IMR-90 (cell line): ENCODE data around the gene EMX1. TPM values are rescaled to one million over a fixed set of nuclear protein-coding genes. Genes with fewer than 3 reads are reported as not detected.
A peak's percentile ranks its signal among the peaks of the same experiment; 100 is the strongest.

ENCODE experiments used
- ATAC-seq: fragments of 200-7000 bp; cut with Tn5 transposase; 2 replicates; pipeline ENCODE4 v1.9.1; 2020; ENCODE audit warnings: low read depth, mild to moderate bottlenecking, moderate library complexity
- BruUV-seq: library from RNA; stranded (reverse); fragments of 400-500 nt; replicated peaks from 2 replicates; lab custom pipeline; 2021; lab: Mats Ljungman, UMichigan
- CTCF ChIA-PET: fragments of 300-600 bp; formaldehyde crosslinking; extraction: SDS; loops from one replicate; lab custom pipeline; 2021; ENCODE audit warnings: antibody characterized with exemption; lab: Yijun Ruan, JAX
- POLR2A ChIA-PET: fragments of 300-600 bp; sonication (Branson Sonifier 250); formaldehyde crosslinking; loops from one replicate; lab custom pipeline; 2022; ENCODE audit warnings: antibody characterized with exemption; ENCODE audit not compliant: unreplicated experiment; lab: Charles Lee
- DNase-seq: peaks from one replicate; pipeline ENCODE4 v3.0.0; 2013
- H2AFZ ChIP-seq: replicated peaks from 2 replicates; pipeline ENCODE3; 2013; ENCODE audit warnings: low read length, mild to moderate bottlenecking; ENCODE audit not compliant: poor library complexity
- H2AK5ac ChIP-seq: 2 replicates; pipeline ENCODE4 v1.6.1; 2013; ENCODE audit warnings: low read depth, low read length, inconsistent platforms
- H2AK9ac ChIP-seq: replicated peaks from 2 replicates; pipeline ENCODE3; 2013; ENCODE audit warnings: mild to moderate bottlenecking, low read depth, low read length, moderate library complexity; ENCODE audit not compliant: poor library complexity
- H2BK120ac ChIP-seq: 2 replicates; pipeline ENCODE4 v1.6.1; 2013; ENCODE audit warnings: low read depth, low read length, inconsistent platforms
- H2BK15ac ChIP-seq: 3 replicates; pipeline ENCODE4 v1.6.1; 2013; ENCODE audit warnings: low read depth, low read length, inconsistent platforms
- H2BK20ac ChIP-seq: 2 replicates; pipeline ENCODE4 v1.6.1; 2013; ENCODE audit warnings: low read depth, mild to moderate bottlenecking, inconsistent platforms, low read length, moderate library complexity
- H2BK5ac ChIP-seq: 2 replicates; pipeline ENCODE4 v1.6.1; 2013; ENCODE audit warnings: mild to moderate bottlenecking, low read depth, low read length, inconsistent platforms; ENCODE audit not compliant: poor library complexity, severe bottlenecking
- H3K14ac ChIP-seq: replicated peaks from 2 replicates; pipeline ENCODE4 v1.6.1; 2013; ENCODE audit warnings: low read depth, low read length, inconsistent platforms
- H3K18ac ChIP-seq: 2 replicates; pipeline ENCODE4 v1.6.1; 2013; ENCODE audit warnings: low read depth, low read length, control low read depth
- H3K23ac ChIP-seq: 2 replicates; pipeline ENCODE4 v1.6.1; 2013; ENCODE audit warnings: low read depth, low read length, inconsistent platforms
- H3K27ac ChIP-seq: 2 replicates; pipeline ENCODE4 v1.5.1; 2013; ENCODE audit warnings: mild to moderate bottlenecking, control low read depth, low read length; ENCODE audit not compliant: insufficient read depth
- H3K27me3 ChIP-seq: 2 replicates; pipeline ENCODE4 v1.6.1; 2013; ENCODE audit warnings: low read length; ENCODE audit not compliant: control insufficient read depth, insufficient read depth
- H3K36me3 ChIP-seq: 2 replicates; pipeline ENCODE4 v1.6.1; 2013; ENCODE audit warnings: low read length, mixed read lengths; ENCODE audit not compliant: control insufficient read depth, insufficient read depth
- H3K4ac ChIP-seq: 2 replicates; pipeline ENCODE4 v1.6.1; 2013; ENCODE audit warnings: low read depth, low read length, inconsistent platforms
- H3K4me1 ChIP-seq: 2 replicates; pipeline ENCODE4 v1.6.1; 2013; ENCODE audit warnings: low read length, mixed read lengths; ENCODE audit not compliant: control insufficient read depth, insufficient read depth
- H3K4me2 ChIP-seq: 2 replicates; pipeline ENCODE4 v1.6.1; 2013; ENCODE audit warnings: low read depth, mild to moderate bottlenecking, control low read depth, low read length, moderate library complexity
- H3K4me3 ChIP-seq: 2 replicates; pipeline ENCODE4 v1.5.1; 2013; ENCODE audit warnings: low read depth, mild to moderate bottlenecking, control low read depth, low read length, moderate library complexity; ENCODE audit not compliant: insufficient read depth
- H3K56ac ChIP-seq: 2 replicates; pipeline ENCODE4 v1.6.1; 2013; ENCODE audit warnings: low read length, inconsistent platforms; ENCODE audit not compliant: insufficient read depth; ENCODE audit errors: extremely low read depth
- H3K79me1 ChIP-seq, 2 experiments: 2 replicates each; pipeline ENCODE4 v1.6.1; 2013; ENCODE audit warnings: low read length in 2 of 2, inconsistent platforms in 1 of 2, low read depth in 1 of 2
- H3K9ac ChIP-seq: 2 replicates; pipeline ENCODE4 v1.6.1; 2013; ENCODE audit warnings: low read depth, low read length, control low read depth
- H3K9me1 ChIP-seq: 2 replicates; pipeline ENCODE4 v1.6.1; 2013; ENCODE audit warnings: low read length, inconsistent platforms; ENCODE audit not compliant: insufficient read depth
- H3K9me3 ChIP-seq: 2 replicates; pipeline ENCODE4 v1.6.1; 2013; ENCODE audit warnings: low read length; ENCODE audit not compliant: control insufficient read depth, insufficient read depth
- H4K20me1 ChIP-seq: 2 replicates; pipeline ENCODE4 v1.6.1; 2013; ENCODE audit warnings: low read length, inconsistent platforms; ENCODE audit not compliant: insufficient read depth
- H4K5ac ChIP-seq: 2 replicates; pipeline ENCODE4 v1.6.1; 2013; ENCODE audit warnings: mild to moderate bottlenecking, low read depth, low read length, control low read depth
- H4K8ac ChIP-seq, 2 experiments: 2 replicates each; pipeline ENCODE4 v1.6.1; 2013; ENCODE audit warnings: low read depth in 2 of 2, low read length in 2 of 2, control low read depth in 1 of 2, inconsistent platforms in 1 of 2
- H4K91ac ChIP-seq: 2 replicates; pipeline ENCODE4 v1.6.1; 2013; ENCODE audit warnings: low read depth, low read length, inconsistent platforms; ENCODE audit not compliant: insufficient read depth
- BHLHE40 ChIP-seq: fragments of 150-350 bp; IDR thresholded peaks from 2 replicates; pipeline ENCODE4 v1.6.1; 2016; ENCODE audit warnings: mild to moderate bottlenecking, low read depth, low read length
- CHD1 ChIP-seq: IDR thresholded peaks from 2 replicates; pipeline ENCODE4 v1.6.1; 2012; ENCODE audit warnings: low read depth, low read length, improper control_type of control experiment
- CTCF ChIP-seq: conservative IDR thresholded peaks from 2 replicates; pipeline ENCODE4 v1.5.1; 2012; ENCODE audit warnings: mild to moderate bottlenecking, low read depth, low read length, improper control_type of control experiment
- FOS ChIP-seq: fragments of 150-350 bp; IDR thresholded peaks from 2 replicates; pipeline ENCODE4 v1.6.1; 2016; ENCODE audit warnings: low read depth, low read length
- MAFK ChIP-seq: IDR thresholded peaks from 2 replicates; pipeline ENCODE4 v1.6.1; 2012; ENCODE audit warnings: low read depth, low read length, improper control_type of control experiment
- MAZ ChIP-seq: IDR thresholded peaks from 2 replicates; pipeline ENCODE4 v1.6.1; 2012; ENCODE audit warnings: low read depth, mild to moderate bottlenecking, low read length, improper control_type of control experiment, moderate library complexity, borderline replicate concordance
- MXI1 ChIP-seq: IDR thresholded peaks from 2 replicates; pipeline ENCODE4 v1.6.1; 2012; ENCODE audit warnings: low read depth, mild to moderate bottlenecking, low read length, moderate library complexity, borderline replicate concordance
- POLR2A ChIP-seq: IDR thresholded peaks from 2 replicates; pipeline ENCODE4 v1.6.1; 2012; ENCODE audit warnings: mild to moderate bottlenecking, low read depth, low read length
- RAD21 ChIP-seq: IDR thresholded peaks from 2 replicates; pipeline ENCODE4 v1.6.1; 2012; ENCODE audit warnings: low read length, improper control_type of control experiment
- RCOR1 ChIP-seq: IDR thresholded peaks from 2 replicates; pipeline ENCODE4 v1.6.1; 2012; ENCODE audit warnings: mild to moderate bottlenecking, low read length, improper control_type of control experiment; ENCODE audit not compliant: insufficient replicate concordance
- RFX5 ChIP-seq: IDR thresholded peaks from 2 replicates; pipeline ENCODE4 v1.8.0; 2012; ENCODE audit warnings: low read depth, mild to moderate bottlenecking, low read length, moderate library complexity
- SMC3 ChIP-seq: fragments of 150-350 bp; IDR thresholded peaks from 2 replicates; pipeline ENCODE4 v1.6.1; 2016; ENCODE audit warnings: low read depth, mild to moderate bottlenecking, antibody characterized with exemption, low read length, moderate library complexity
- USF2 ChIP-seq: fragments of 150-350 bp; IDR thresholded peaks from 2 replicates; pipeline ENCODE4 v1.6.1; 2017; ENCODE audit warnings: mild to moderate bottlenecking, antibody characterized with exemption, low read length, low read depth
- WGBS, 2 experiments: methylation state at CpG; one replicate each; pipeline versions ENCODE4 v1.1.5 to v1.1.7; 2013; ENCODE audit warnings: missing lambda C conversion rate in 2 of 2; ENCODE audit not compliant: insufficient read length in 1 of 2; ENCODE audit errors: extremely low coverage in 2 of 2; 5-methylcytosine and 5-hydroxymethylcytosine counted together
- dilution Hi-C: fragments of 300-500 bp; cut with HindIII; formaldehyde crosslinking; loops from one replicate; pipeline ENCODE4 v1.14.3; 2018; ENCODE audit warnings: low sequenced_read_pairs; ENCODE audit not compliant: unreplicated experiment
- in situ Hi-C: fragments of 300-500 bp; cut with MboI; formaldehyde crosslinking; loops from 3 replicates; pipeline ENCODE4 v1.14.3; 2019; ENCODE audit warnings: low sequenced_read_pairs, inconsistent platforms, mixed read lengths
- intact Hi-C: fragments of 100-400 bp; cut with micrococcal nuclease; formaldehyde crosslinking; loops from 2 replicates; pipeline ENCODE4 v1.10.0; 2022
- polyA plus RNA-seq, 3 experiments: library from polyadenylated mRNA; depleted of rRNA; stranded (reverse); fragments of >200 nt; gene quantifications; 2 replicates each; pipeline ENCODE4 v1.2.3, GENCODE V29; 2012; ENCODE audit warnings: low replicate concordance in 1 of 3
- total RNA-seq: library from RNA; depleted of rRNA; stranded (reverse); fragments of >200 nt; gene quantifications from 2 replicates; pipeline ENCODE4 v1.2.3, GENCODE V29; 2012

Gene EMX1
- total and polyA plus RNA-seq, 2 of the 4 experiments (the other 2 are of a cell fraction) = not detected

GRCh38 chr2:72940361-72940760 is 23.0 kb downstream of the EMX1 start:
- 0 out of 2 replicates have a peak overlapping the region, but pooled peaks have one; percentile 35 for H2AK5ac ChIP-seq
- dilution Hi-C loops = no loop called here
- intact Hi-C loops = no loop called here
- no peak overlapping the region; the same call in 1 of the 2 replicates for H4K91ac ChIP-seq
- H3K4ac ChIP-seq = peak overlapping the region; percentile 14
- H3K4me2 ChIP-seq = no peak overlapping the region
- H2AFZ ChIP-seq = peak overlapping the region; percentile 78
- no peak for TF ChIP-seq MAZ
- TF ChIP-seq MAFK = no peak
- TF ChIP-seq USF2 = no peak
- TF ChIP-seq RAD21 = no peak
- no peak for TF ChIP-seq SMC3
- no peak for TF ChIP-seq MXI1
- no peak for TF ChIP-seq CHD1
- no peak for TF ChIP-seq FOS
- no peak for TF ChIP-seq RFX5
- no peak for TF ChIP-seq CTCF
- TF ChIP-seq BHLHE40 = no peak
- TF ChIP-seq POLR2A = no peak
- TF ChIP-seq RCOR1 = no peak
- peak overlapping the region; percentile 41; the same call in 1 of the 3 replicates for H2BK15ac ChIP-seq
- peak; percentile 25 for ATAC-seq
- H3K14ac ChIP-seq = 0 out of 2 replicates have a peak overlapping the region, but pooled peaks have one; percentile 45
- H3K4me3 ChIP-seq = no peak overlapping the region
- DNase-seq = peak; percentile 4
- peak overlapping the region; percentile 61 for H2AK9ac ChIP-seq
- peak overlapping the region in 1 of 2 experiments; percentile 61; a peak in 1 of 4 replicates for H4K8ac ChIP-seq
- H3K27ac ChIP-seq = no peak overlapping the region
- peak overlapping the region; percentile 65 for H2BK120ac ChIP-seq
- in situ Hi-C loops = no loop called here
- H3K9me1 ChIP-seq = peaks cover 15% of the 10 kb centered on the region
- peak overlapping the region; percentile 88 for H2BK20ac ChIP-seq
- no peaks in the 10 kb centered on the region for H3K79me1 ChIP-seq
- H2BK5ac ChIP-seq = no peak overlapping the region
- ChIA-PET POLR2A (interaction anchor here (0.6 kb wide), 1 partner anchor 14 kb away, joined by 3 read pairs; no protein-coding TSS in a partner anchor), CTCF (interaction anchor here (0.6 to 1.0 kb wide), 2 partner anchors 33 to 216 kb away, joined by 3 read pairs; no protein-coding TSS in a partner anchor)
- 62% methylated on average over 2 of the region's 6 CpGs; no CpG with 5 or more reads in 1 of the 2 experiments for WGBS, 2 experiments
- H3K9ac ChIP-seq = no peak overlapping the region
- peaks cover 8% of the 10 kb centered on the region; the same call in 1 of the 2 replicates for H3K27me3 ChIP-seq
- BruUV-seq = no TSS peak
- H3K9me3 ChIP-seq = no peaks in the 10 kb centered on the region
- no peak overlapping the region for H3K18ac ChIP-seq
- peaks cover 10% of the 10 kb centered on the region; the same call in 1 of the 2 replicates for H3K4me1 ChIP-seq
- H3K23ac ChIP-seq = no peak overlapping the region
- no peak overlapping the region for H3K56ac ChIP-seq
- H3K36me3 ChIP-seq = no peaks in the 10 kb centered on the region
- H4K5ac ChIP-seq = no peak overlapping the region
- peaks cover 9% of the 10 kb centered on the region; the same call in 1 of the 2 replicates for H4K20me1 ChIP-seq
